HFFc6 (cell line): ENCODE results near the gene NAT14. TPM values are rescaled to one million over a fixed set of nuclear protein-coding genes. Genes with fewer than 3 reads are reported as not detected.

Experiments
- DNase-seq: peaks from one replicate; pipeline ENCODE4 v3.0.0-alpha.2; 2018
- H3K27ac Mint-ChIP-seq: 2 replicates; pipeline ENCODE4 v1.8.0; 2020; ENCODE audit warnings: mild to moderate bottlenecking, mixed read lengths
- H3K27me3 Mint-ChIP-seq: 2 replicates; pipeline ENCODE4 v1.8.0; 2021; ENCODE audit warnings: mild to moderate bottlenecking, moderate library complexity, mixed read lengths; ENCODE audit not compliant: insufficient read depth
- H3K36me3 Mint-ChIP-seq: 2 replicates; pipeline ENCODE4 v1.8.0; 2021; ENCODE audit warnings: low read depth, mixed read lengths
- H3K4me1 Mint-ChIP-seq: 2 replicates; pipeline ENCODE4 v1.8.0; 2020; ENCODE audit warnings: low read depth, mixed read lengths
- H3K4me3 Mint-ChIP-seq: 2 replicates; pipeline ENCODE4 v1.8.0; 2020; ENCODE audit warnings: mild to moderate bottlenecking, moderate library complexity, mixed read lengths
- H3K9me3 Mint-ChIP-seq: 2 replicates; pipeline ENCODE4 v1.8.0; 2020; ENCODE audit warnings: mild to moderate bottlenecking, mixed read lengths
- CTCF ChIP-seq: fragments of 200-600 bp; sonication (generic); IDR thresholded peaks from 2 replicates; pipeline ENCODE4 v1.5.0; 2021; ENCODE audit warnings: antibody characterized with exemption, mild to moderate bottlenecking
- total RNA-seq, 6 experiments: library from RNA; stranded (reverse); fragmentation: NEBNext Ultra II Directional; extraction: Animal tissue kit (Norgen Biotek cat#: 25700); gene quantifications; 2 replicates in 1 of 6; 3 replicates in 5 of 6; pipeline ENCODE4 v1.2.3, GENCODE V29; 2021

Gene NAT14
- total RNA-seq, 6 experiments from 2014 or later = 53.3 to 72.0 (median 61.3) TPM

GRCh38 chr19:55464662-55465054, 20.3 kb upstream of the NAT14 start, which contains the start of gene C19orf85:
Gene C19orf85 (minus strand): TSS chr19:55464751. CDS start chr19:55464554, 197 bp downstream.
- Mint-ChIP-seq H3K27ac (no peak within 1 kb of the TSS), H3K4me3 (no peak within 1 kb of the TSS), H3K9me3 (no peaks in the 10 kb centered on the region), H3K4me1 (peaks cover 51% of the 10 kb centered on the region), H3K36me3 (no peaks in the 10 kb centered on the region), H3K27me3 (no peaks in the 10 kb centered on the region; the same call in 1 of the 2 replicates)
- no peak for DNase-seq
- TF ChIP-seq CTCF = no peak

- Mint-ChIP-seq H3K27me3 (no peaks in the 10 kb centered on the region; the same call in 1 of the 2 replicates), H3K4me3 (no peak overlapping the region), H3K9me3 (no peaks in the 10 kb centered on the region), H3K27ac (no peak overlapping the region), H3K36me3 (no peaks in the 10 kb centered on the region), H3K4me1 (peaks cover 41% of the 10 kb centered on the region)
- DNase-seq = no peak
- no peak for TF ChIP-seq CTCF
Measured at GRCh38 chr19:55465460-55466240, 19.3 kb upstream of the NAT14 start.

- Mint-ChIP-seq H3K36me3 (no peaks in the 10 kb centered on the region), H3K27me3 (no peaks in the 10 kb centered on the region; the same call in 1 of the 2 replicates), H3K9me3 (no peaks in the 10 kb centered on the region), H3K4me3 (no peak overlapping the region), H3K4me1 (peaks cover 37% of the 10 kb centered on the region), H3K27ac (no peak overlapping the region; the same call in 1 of the 2 replicates)
- no peak for TF ChIP-seq CTCF
- DNase-seq = no peak
Measured at GRCh38 chr19:55466241-55466614, 18.8 kb upstream of the NAT14 start.

- Mint-ChIP-seq H3K9me3 (no peaks in the 10 kb centered on the region), H3K27ac (peak overlapping the region; percentile 44), H3K4me3 (peak overlapping the region; percentile 34; the same call in 1 of the 2 replicates), H3K4me1 (peaks cover 30% of the 10 kb centered on the region), H3K36me3 (no peaks in the 10 kb centered on the region), H3K27me3 (no peaks in the 10 kb centered on the region; the same call in 1 of the 2 replicates)
- peak; percentile 100 for TF ChIP-seq CTCF
- peak; percentile 53 for DNase-seq
Measured at GRCh38 chr19:55467236-55468053, 17.5 kb upstream of the NAT14 start.

- H3K9me3 Mint-ChIP-seq = no peaks in the 10 kb centered on the region
- H3K27me3 Mint-ChIP-seq = no peaks in the 10 kb centered on the region; the same call in 1 of the 2 replicates
- H3K4me1 Mint-ChIP-seq = peaks cover 25% of the 10 kb centered on the region
- H3K36me3 Mint-ChIP-seq = no peaks in the 10 kb centered on the region
- peak overlapping the region; percentile 30; the same call in 1 of the 2 replicates for H3K27ac Mint-ChIP-seq
- no peak for DNase-seq
- no peak; the same call in none of the 2 replicates for TF ChIP-seq CTCF
- H3K4me3 Mint-ChIP-seq = peak overlapping the region; percentile 34; the same call in 1 of the 2 replicates
Measured at GRCh38 chr19:55468054-55468393, 17.0 kb upstream of the NAT14 start.
